Thyroid gland (tissue), 4 donors: Measurements from ENCODE around the gene SIDT1. TPM values are rescaled to one million over a fixed set of nuclear protein-coding genes. Genes with fewer than 3 reads are reported as not detected.

Experiments used
- DNase-seq, 2 donors: peaks; one replicate each; pipeline ENCODE4 v3.0.0-alpha.2; 2019
- H3K27ac ChIP-seq, 3 donors: fragments of 200-600 bp; sonication (generic); 1 replicate in 2 of 3; 2 replicates in 1 of 3; pipeline ENCODE4 v1.5.1; 2016 to 2019; ENCODE audit warnings: mild to moderate bottlenecking in 1 of 3, moderate library complexity in 1 of 3
- H3K27me3 ChIP-seq: fragments of 200-600 bp; sonication (generic); one replicate; pipeline ENCODE4 v1.5.1; 2019
- H3K36me3 ChIP-seq, 2 donors: fragments of 200-600 bp; sonication (generic); one replicate each; pipeline ENCODE4 v1.5.1; 2016 to 2019
- H3K4me1 ChIP-seq, 2 donors: fragments of 200-600 bp; sonication (generic); one replicate each; pipeline ENCODE4 v1.5.1; 2017 to 2019
- H3K4me3 ChIP-seq, 3 donors: fragments of 200-600 bp; sonication (generic); replicated peaks in 1 of 3; 1 replicate in 2 of 3; 2 replicates in 1 of 3; pipeline ENCODE4 v1.5.1; 2016; ENCODE audit warnings: mild to moderate bottlenecking in 1 of 3
- H3K9me3 ChIP-seq: fragments of 200-600 bp; sonication (generic); one replicate; pipeline ENCODE4 v1.5.1; 2017
- CTCF ChIP-seq, 6 experiments: fragments of 200-600 bp in 3 of 6; fragments of 450-650 bp in 3 of 6; sonication (generic) in 3 of 6; IDR thresholded peaks; one replicate each; pipeline ENCODE4 v1.5.1; 2016 to 2019; ENCODE audit warnings: antibody characterized with exemption in 6 of 6, mild to moderate bottlenecking in 2 of 6, inconsistent platforms in 1 of 6, moderate library complexity in 1 of 6
- POLR2A ChIP-seq, 2 donors: fragments of 450-650 bp; IDR thresholded peaks; one replicate each; pipeline ENCODE4 v1.6.1; 2017; ENCODE audit warnings: antibody characterized with exemption in 2 of 2, mild to moderate bottlenecking in 2 of 2, moderate library complexity in 1 of 2
- WGBS, 2 donors: methylation state at CpG; one replicate each; pipeline ENCODE4 v1.1.5; 2017; 5-methylcytosine and 5-hydroxymethylcytosine counted together
- intact Hi-C: fragments of 100-400 bp; cut with DNase I; formaldehyde crosslinking; loops from one replicate; pipeline ENCODE4 v1.15.1; 2023
- total RNA-seq, 4 donors: library from RNA; depleted of rRNA; stranded (reverse); fragments of >200 nt; gene quantifications; one replicate each; pipeline ENCODE4 v1.2.3, GENCODE V29; 2016

The SIDT1 gene
- total RNA-seq, 4 donors from 2014 or later, result 0.98 to 3.1 (median 2.6) TPM

- Histone ChIP-seq H3K4me1 (peaks cover 4% of the 10 kb centered on the region in 2 donors), H3K27ac (no peak overlapping the region), H3K36me3 (no peaks in the 10 kb centered on the region), H3K9me3 (no peaks in the 10 kb centered on the region), H3K27me3 (no peaks in the 10 kb centered on the region), H3K4me3 (no peak overlapping the region)
- TF ChIP-seq CTCF (IDR thresholded peaks at IDR 0.05) (no peak), POLR2A (IDR thresholded peaks at IDR 0.05) (no peak)
- intact Hi-C loops, result no loop called here
- DNase-seq, result no peak
Observed at GRCh38 chr3:113537155-113537554, 4.8 kb downstream of the SIDT1 start.

- no peak for DNase-seq
- 88 to 97% methylated on average over 2 of the region's 2 CpGs for WGBS, 2 donors
- Histone ChIP-seq H3K4me3 (no peak overlapping the region), H3K27ac (no peak overlapping the region), H3K9me3 (no peaks in the 10 kb centered on the region), H3K27me3 (no peaks in the 10 kb centered on the region), H3K36me3 (no peaks in the 10 kb centered on the region), H3K4me1 (no peaks in the 10 kb centered on the region)
- intact Hi-C loops, result no loop called here
- TF ChIP-seq POLR2A (IDR thresholded peaks at IDR 0.05) (no peak), CTCF (IDR thresholded peaks at IDR 0.05) (no peak)
Observed at GRCh38 chr3:113541519-113541918, 9.2 kb downstream of the SIDT1 start.

- no peaks in the 10 kb centered on the region for H3K4me1 ChIP-seq
- H3K27ac ChIP-seq, result no peak overlapping the region
- H3K36me3 ChIP-seq, result no peaks in the 10 kb centered on the region
- H3K27me3 ChIP-seq, result no peaks in the 10 kb centered on the region
- no peaks in the 10 kb centered on the region for H3K9me3 ChIP-seq
- TF ChIP-seq POLR2A (IDR thresholded peaks at IDR 0.05), result no peak
- no peak for TF ChIP-seq CTCF (IDR thresholded peaks at IDR 0.05)
- intact Hi-C loops, result no loop called here
- no peak overlapping the region for H3K4me3 ChIP-seq
- 98% methylated on average over 1 of the region's 1 CpG for WGBS, 2 donors
- no peak for DNase-seq
Observed at GRCh38 chr3:113545594-113545993, 13.2 kb downstream of the SIDT1 start.

GRCh38 chr3:113546414-113546893, 14.1 kb downstream of the SIDT1 start:
- no peaks in the 10 kb centered on the region for H3K27me3 ChIP-seq
- no peaks in the 10 kb centered on the region for H3K36me3 ChIP-seq
- no peaks in the 10 kb centered on the region for H3K4me1 ChIP-seq
- H3K4me3 ChIP-seq, result no peak overlapping the region
- WGBS, 2 donors, result 66 to 75% methylated on average over 3 of the region's 3 CpGs
- DNase-seq, result no peak
- no peaks in the 10 kb centered on the region for H3K9me3 ChIP-seq
- intact Hi-C loops, result no loop called here
- TF ChIP-seq POLR2A (IDR thresholded peaks at IDR 0.05), result no peak
- TF ChIP-seq CTCF (IDR thresholded peaks at IDR 0.05), result no peak
- no peak overlapping the region for H3K27ac ChIP-seq

GRCh38 chr3:113548501-113548900, 16.1 kb downstream of the SIDT1 start:
- Histone ChIP-seq H3K27me3 (no peaks in the 10 kb centered on the region), H3K4me3 (no peak overlapping the region), H3K36me3 (no peaks in the 10 kb centered on the region), H3K4me1 (no peaks in the 10 kb centered on the region), H3K9me3 (no peaks in the 10 kb centered on the region), H3K27ac (no peak overlapping the region)
- WGBS, 2 donors, result 98% methylated on average over 2 of the region's 2 CpGs
- no peak for DNase-seq
- intact Hi-C loops, result no loop called here
- TF ChIP-seq POLR2A (IDR thresholded peaks at IDR 0.05) (no peak), CTCF (IDR thresholded peaks at IDR 0.05) (no peak)
